ENCODE results near the gene CFAP54.

The CFAP54 gene

DNA sequence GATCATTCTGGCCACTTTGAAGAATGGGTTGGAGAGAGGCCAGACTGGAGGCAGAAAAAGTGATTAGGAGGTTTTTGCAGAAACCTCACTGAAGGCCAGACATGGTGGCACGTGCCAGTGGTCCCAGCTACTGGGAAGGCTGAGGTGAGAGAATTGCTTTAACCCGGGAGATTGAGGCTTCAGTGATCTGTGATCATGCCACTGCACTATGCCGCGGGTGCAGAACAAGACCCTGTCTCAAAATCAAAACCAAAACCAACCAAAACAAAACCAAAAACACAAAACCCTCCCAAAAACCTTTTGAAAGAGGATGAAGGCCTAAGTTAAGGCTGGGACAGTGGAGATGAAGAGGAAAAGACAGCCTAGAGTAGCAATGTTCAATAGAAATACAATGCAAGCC, 15.2 kb upstream of the CFAP54 start:
- DNase-seq (ENCODE audit: extremely low read depth, low read depth) = no peak

GRCh38 chr12:96478011-96478410, 11.4 kb upstream of the CFAP54 start:
- DNase-seq (ENCODE audit: extremely low read depth, low read depth) = no peak
- no peak overlapping the region for H3K4me3 ChIP-seq (replicated peaks; ENCODE audit: low read depth, low read length)
- TF ChIP-seq CTCF (IDR thresholded peaks at IDR 0.05; ENCODE audit: low read depth, low read length, missing control alignments) = no peak

More for the DNA sequence above, 15.2 kb upstream of the CFAP54 start:
- no peak for TF ChIP-seq CTCF (IDR thresholded peaks at IDR 0.05; ENCODE audit: low read depth, low read length, missing control alignments)
- H3K4me3 ChIP-seq (replicated peaks; ENCODE audit: low read depth, low read length) = no peak overlapping the region

DNA sequence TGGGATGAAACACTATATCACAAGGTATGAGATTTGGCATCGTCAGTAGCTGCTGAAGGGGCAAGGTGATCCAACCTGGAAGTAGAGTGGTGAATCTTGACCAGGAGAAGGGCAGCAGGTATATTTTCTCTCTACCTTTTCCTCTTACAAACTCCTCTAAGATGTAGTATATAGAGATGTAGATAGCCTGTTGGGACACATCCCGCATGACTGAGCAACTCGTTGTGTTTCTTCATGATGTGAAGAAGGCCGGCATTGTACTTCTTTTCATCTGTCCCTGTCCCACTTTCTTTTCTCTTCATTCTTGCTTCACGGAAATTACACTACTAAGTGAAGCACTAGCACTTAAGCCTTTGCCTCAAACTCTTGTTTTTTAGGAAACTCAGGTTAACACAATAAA, 7.3 kb upstream of the CFAP54 start:
- H3K4me3 ChIP-seq (replicated peaks; ENCODE audit: low read depth, low read length) = no peak overlapping the region
- DNase-seq (ENCODE audit: extremely low read depth, low read depth) = no peak
- no peak for TF ChIP-seq CTCF (IDR thresholded peaks at IDR 0.05; ENCODE audit: low read depth, low read length, missing control alignments)

GRCh38 chr12:96483116-96483515, 6.3 kb upstream of the CFAP54 start:
- DNase-seq (ENCODE audit: extremely low read depth, low read depth) = no peak
- no peak overlapping the region for H3K4me3 ChIP-seq (replicated peaks; ENCODE audit: low read depth, low read length)
- TF ChIP-seq CTCF (IDR thresholded peaks at IDR 0.05; ENCODE audit: low read depth, low read length, missing control alignments) = no peak

DNA sequence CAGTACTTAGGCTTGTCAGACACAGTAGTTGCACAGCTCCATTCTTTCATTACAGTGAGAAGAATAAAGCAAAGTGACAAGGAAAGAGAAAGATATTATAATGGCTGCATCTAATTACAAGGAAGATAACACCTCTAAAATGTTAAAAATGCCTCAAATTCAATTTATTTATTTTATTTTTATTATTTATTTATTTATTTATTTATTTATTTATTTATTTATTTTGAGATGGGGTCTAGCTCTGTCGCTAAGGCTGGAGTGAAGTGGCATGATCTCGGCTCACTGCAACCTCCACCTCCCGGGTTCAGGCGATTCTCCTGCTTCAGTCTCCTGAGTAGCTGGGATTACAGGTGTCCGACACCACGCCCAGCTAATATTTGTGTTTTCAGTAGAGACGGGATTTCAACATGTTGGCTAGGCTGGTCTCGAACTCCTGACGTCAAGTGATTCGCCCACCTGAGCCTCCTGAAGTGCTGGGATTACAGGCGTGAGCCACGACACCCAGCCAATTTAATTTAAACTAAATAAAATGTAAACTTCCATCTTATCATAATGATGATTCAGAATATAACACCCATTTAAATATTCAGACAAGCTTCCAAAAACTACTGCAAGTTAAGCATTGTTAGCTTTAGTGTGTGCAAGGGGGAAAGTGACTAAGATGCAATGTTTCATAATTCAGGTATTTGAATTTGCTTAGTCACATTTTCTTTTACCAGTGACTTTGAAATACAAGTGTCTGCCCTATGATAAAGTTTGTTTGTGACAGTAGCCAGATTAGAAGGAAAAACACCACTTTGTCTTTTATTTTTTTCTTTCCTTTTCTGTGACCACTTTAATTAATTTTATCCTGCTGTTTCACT, 2.4 kb upstream of the CFAP54 start:
- TF ChIP-seq CTCF (IDR thresholded peaks at IDR 0.05; ENCODE audit: low read depth, low read length, missing control alignments) = no peak
- DNase-seq (ENCODE audit: extremely low read depth, low read depth) = no peak
- H3K4me3 ChIP-seq (replicated peaks; ENCODE audit: low read depth, low read length) = no peak overlapping the region

DNA sequence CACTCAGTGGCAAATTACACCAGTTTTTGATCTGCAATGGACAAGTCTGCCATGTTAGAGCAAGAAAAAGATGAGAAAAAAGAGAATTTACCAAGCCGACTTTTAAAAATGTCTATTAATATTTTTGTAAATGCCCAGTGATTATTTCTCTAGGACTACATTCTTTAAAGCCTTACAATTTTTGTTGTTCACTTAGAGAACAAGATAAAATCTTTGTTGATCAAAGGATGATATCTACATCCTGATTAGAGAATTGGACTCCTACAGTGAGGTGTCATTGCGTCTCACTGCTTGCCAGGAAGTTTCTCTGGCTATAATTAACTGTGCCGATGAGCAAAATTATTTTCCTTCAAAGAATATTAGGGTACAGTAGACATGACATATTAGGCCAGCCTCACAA, 1.7 kb upstream of the CFAP54 start:
- no peak overlapping the region for H3K4me3 ChIP-seq (replicated peaks; ENCODE audit: low read depth, low read length)
- no peak for TF ChIP-seq CTCF (IDR thresholded peaks at IDR 0.05; ENCODE audit: low read depth, low read length, missing control alignments)
- DNase-seq (ENCODE audit: extremely low read depth, low read depth) = no peak

Data from HFF-Myc (cell line).